Measurements from ENCODE around the gene NKIRAS1. TPM values are rescaled to one million over a fixed set of nuclear protein-coding genes. Genes with fewer than 3 reads are reported as not detected.
A peak's percentile ranks its signal among the peaks of the same experiment; 100 is the strongest.

Gene NKIRAS1
- total RNA-seq, 1 experiment from 2014 or later: 23.0 TPM

GRCh38 chr3:23875113-23875725 is 41.6 kb downstream of the NKIRAS1 start:
- Histone ChIP-seq H3K36me3 (ENCODE audit: insufficient read depth, low read length, poor library complexity, severe bottlenecking) (no peaks in the 10 kb centered on the region), H3K9me3 (ENCODE audit: low read depth, low read length, poor library complexity, severe bottlenecking) (no peaks in the 10 kb centered on the region), H3K27ac (ENCODE audit: low read depth, low read length, poor library complexity, severe bottlenecking) (no peak overlapping the region), H3K27me3 (replicated peaks; ENCODE audit: insufficient read depth, low read depth, low read length, poor library complexity) (no peaks in the 10 kb centered on the region), H3K4me3 (ENCODE audit: low read depth, low read length, poor library complexity, severe bottlenecking) (no peak overlapping the region), H3K4me1 (ENCODE audit: insufficient read depth, low read length, poor library complexity, severe bottlenecking) (peaks cover 29% of the 10 kb centered on the region)
- DNase-seq (ENCODE audit: low spot score): peak; percentile 23
- intact Hi-C loops (cut with micrococcal nuclease; ENCODE audit: unreplicated experiment): loop anchor here (10.0 kb wide), 1 partner anchor 670 kb away; the partner anchor contains the start of gene UBE2E2
- ChIA-PET POLR2A (ENCODE audit: low non-redundant PET) (no interaction called here), CTCF (interaction anchor here (0.9 kb wide), 1 partner anchor 13 kb away, joined by 3 read pairs; no protein-coding TSS in a partner anchor)
- TF ChIP-seq EZH2 (IDR thresholded peaks at IDR 0.05; ENCODE audit: borderline replicate concordance, low read depth, low read length, poor library complexity, severe bottlenecking): no peak
- TF ChIP-seq, protein P1, sequence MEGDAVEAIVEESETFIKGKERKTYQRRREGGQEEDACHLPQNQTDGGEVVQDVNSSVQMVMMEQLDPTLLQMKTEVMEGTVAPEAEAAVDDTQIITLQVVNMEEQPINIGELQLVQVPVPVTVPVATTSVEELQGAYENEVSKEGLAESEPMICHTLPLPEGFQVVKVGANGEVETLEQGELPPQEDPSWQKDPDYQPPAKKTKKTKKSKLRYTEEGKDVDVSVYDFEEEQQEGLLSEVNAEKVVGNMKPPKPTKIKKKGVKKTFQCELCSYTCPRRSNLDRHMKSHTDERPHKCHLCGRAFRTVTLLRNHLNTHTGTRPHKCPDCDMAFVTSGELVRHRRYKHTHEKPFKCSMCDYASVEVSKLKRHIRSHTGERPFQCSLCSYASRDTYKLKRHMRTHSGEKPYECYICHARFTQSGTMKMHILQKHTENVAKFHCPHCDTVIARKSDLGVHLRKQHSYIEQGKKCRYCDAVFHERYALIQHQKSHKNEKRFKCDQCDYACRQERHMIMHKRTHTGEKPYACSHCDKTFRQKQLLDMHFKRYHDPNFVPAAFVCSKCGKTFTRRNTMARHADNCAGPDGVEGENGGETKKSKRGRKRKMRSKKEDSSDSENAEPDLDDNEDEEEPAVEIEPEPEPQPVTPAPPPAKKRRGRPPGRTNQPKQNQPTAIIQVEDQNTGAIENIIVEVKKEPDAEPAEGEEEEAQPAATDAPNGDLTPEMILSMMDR (conservative IDR thresholded peaks at IDR 0.05; ENCODE audit: low read depth, low read length): no peak; the same call in 1 of the 2 replicates
- no TSS peak for BruUV-seq (replicated peaks)

DNA sequence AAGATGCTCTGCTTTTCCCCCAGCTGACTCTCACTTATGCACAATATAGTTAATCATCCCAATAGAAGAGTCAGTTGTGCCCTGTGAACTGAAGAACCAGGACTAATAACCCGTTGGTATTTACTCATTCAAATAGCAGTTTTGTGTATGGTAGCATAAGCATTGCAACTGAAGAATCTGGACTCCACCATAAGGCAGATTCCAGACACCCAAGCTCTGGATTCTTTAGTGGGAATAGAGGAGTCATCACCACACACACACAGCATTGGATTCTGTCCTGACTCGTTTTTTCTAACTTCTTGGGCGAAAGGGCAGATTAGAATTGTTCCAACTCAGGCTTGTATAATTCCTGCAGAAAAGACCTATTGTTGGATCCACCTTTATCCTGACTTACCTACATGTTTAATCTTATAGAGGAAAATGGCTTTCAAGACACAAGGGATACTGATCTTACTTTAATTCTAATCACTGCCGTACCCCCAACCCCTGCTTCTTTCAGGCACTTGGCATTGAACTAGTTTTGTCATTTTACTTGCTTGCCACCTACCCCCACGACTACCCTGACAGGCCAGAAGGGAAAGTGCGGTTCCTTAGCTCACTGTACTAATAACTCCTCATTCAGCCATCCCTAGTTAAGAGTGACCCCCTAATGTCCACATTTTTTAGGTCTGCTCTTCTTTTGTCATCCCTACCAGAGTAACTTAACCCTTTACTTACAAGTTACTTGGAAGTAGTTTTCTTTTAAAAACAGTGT is 42.3 kb downstream of the NKIRAS1 start:
- no peak for TF ChIP-seq EZH2 (IDR thresholded peaks at IDR 0.05; ENCODE audit: borderline replicate concordance, low read depth, low read length, poor library complexity, severe bottlenecking)
- TF ChIP-seq, protein P1 (conservative IDR thresholded peaks at IDR 0.05; ENCODE audit: low read depth, low read length): no peak

GRCh38 chr3:23873941-23874340 is 42.8 kb downstream of the NKIRAS1 start:
- Histone ChIP-seq H3K27ac (ENCODE audit: low read depth, low read length, poor library complexity, severe bottlenecking) (no peak overlapping the region), H3K27me3 (replicated peaks; ENCODE audit: insufficient read depth, low read depth, low read length, poor library complexity) (no peaks in the 10 kb centered on the region), H3K36me3 (ENCODE audit: insufficient read depth, low read length, poor library complexity, severe bottlenecking) (no peaks in the 10 kb centered on the region), H3K4me1 (ENCODE audit: insufficient read depth, low read length, poor library complexity, severe bottlenecking) (peaks cover 29% of the 10 kb centered on the region), H3K9me3 (ENCODE audit: low read depth, low read length, poor library complexity, severe bottlenecking) (no peaks in the 10 kb centered on the region), H3K4me3 (ENCODE audit: low read depth, low read length, poor library complexity, severe bottlenecking) (no peak overlapping the region)
- intact Hi-C loops (cut with micrococcal nuclease; ENCODE audit: unreplicated experiment): loop anchor here (10.0 kb wide), 1 partner anchor 669 kb away; the partner anchor contains the start of gene UBE2E2
- POLR2A ChIA-PET (ENCODE audit: low non-redundant PET): no interaction called here
- TF ChIP-seq, protein P1 (conservative IDR thresholded peaks at IDR 0.05; ENCODE audit: low read depth, low read length): no peak
- no peak for TF ChIP-seq EZH2 (IDR thresholded peaks at IDR 0.05; ENCODE audit: borderline replicate concordance, low read depth, low read length, poor library complexity, severe bottlenecking)
- no TSS peak for BruUV-seq (replicated peaks)
- no peak for DNase-seq (ENCODE audit: low spot score)
- CTCF ChIA-PET: no interaction called here

More for the DNA sequence above, 42.3 kb downstream of the NKIRAS1 start:
- DNase-seq (ENCODE audit: low spot score): no peak
- H3K4me1 ChIP-seq (ENCODE audit: insufficient read depth, low read length, poor library complexity, severe bottlenecking): peaks cover 29% of the 10 kb centered on the region
- no peaks in the 10 kb centered on the region for H3K9me3 ChIP-seq (ENCODE audit: low read depth, low read length, poor library complexity, severe bottlenecking)
- no peak overlapping the region for H3K27ac ChIP-seq (ENCODE audit: low read depth, low read length, poor library complexity, severe bottlenecking)
- no peak overlapping the region for H3K4me3 ChIP-seq (ENCODE audit: low read depth, low read length, poor library complexity, severe bottlenecking)
- no TSS peak for BruUV-seq (replicated peaks)
- intact Hi-C loops (cut with micrococcal nuclease; ENCODE audit: unreplicated experiment): loop anchor here (10.0 kb wide), 1 partner anchor 670 kb away; the partner anchor contains the start of gene UBE2E2
- no peaks in the 10 kb centered on the region for H3K27me3 ChIP-seq (replicated peaks; ENCODE audit: insufficient read depth, low read depth, low read length, poor library complexity)
- no peaks in the 10 kb centered on the region for H3K36me3 ChIP-seq (ENCODE audit: insufficient read depth, low read length, poor library complexity, severe bottlenecking)
- ChIA-PET CTCF (interaction anchor here (0.9 kb wide), 1 partner anchor 14 kb away, joined by 3 read pairs; no protein-coding TSS in a partner anchor), POLR2A (ENCODE audit: low non-redundant PET) (no interaction called here)
